Endothelial cell (in vitro differentiated cells): ENCODE measurements around the gene GABRQ. TPM values are rescaled to one million over a fixed set of nuclear protein-coding genes. Genes with fewer than 3 reads are reported as not detected.
"Not testable (repeated sequence)": the region's sequence is repeated elsewhere in the genome, so short reads cannot be mapped to it uniquely, and the experiment has no call there.

Experiments used
- DNase-seq: peaks from one replicate; pipeline ENCODE4 v3.0.0; 2021; ENCODE audit warnings: low spot score
- H3K27ac Mint-ChIP-seq: one replicate; pipeline ENCODE4 v1.8.0; 2021; ENCODE audit warnings: mixed read lengths, inconsistent platforms; ENCODE audit not compliant: unreplicated experiment
- H3K27me3 Mint-ChIP-seq: one replicate; pipeline ENCODE4 v1.8.0; 2021; ENCODE audit warnings: mild to moderate bottlenecking, moderate library complexity, mixed read lengths, inconsistent platforms; ENCODE audit not compliant: unreplicated experiment
- H3K36me3 Mint-ChIP-seq: one replicate; pipeline ENCODE4 v1.8.0; 2021; ENCODE audit warnings: mild to moderate bottlenecking, low read depth, mixed read lengths, inconsistent platforms; ENCODE audit not compliant: unreplicated experiment
- H3K4me1 Mint-ChIP-seq: one replicate; pipeline ENCODE4 v1.8.0; 2021; ENCODE audit warnings: mild to moderate bottlenecking, mixed read lengths, inconsistent platforms; ENCODE audit not compliant: unreplicated experiment
- H3K4me3 Mint-ChIP-seq: one replicate; pipeline ENCODE4 v1.8.0; 2021; ENCODE audit warnings: mild to moderate bottlenecking, mixed read lengths, inconsistent platforms; ENCODE audit not compliant: unreplicated experiment
- H3K9me3 Mint-ChIP-seq: one replicate; pipeline ENCODE4 v1.8.0; 2021; ENCODE audit warnings: mixed read lengths, inconsistent platforms; ENCODE audit not compliant: unreplicated experiment
- CTCF ChIP-seq: fragments of 200-600 bp; sonication (generic); IDR thresholded peaks from one replicate; pipeline ENCODE4 v1.5.0; 2021; ENCODE audit warnings: antibody characterized with exemption; ENCODE audit not compliant: unreplicated experiment
- total RNA-seq: library from RNA; stranded (reverse); fragmentation: NEBNext Ultra II Directional; extraction: Animal tissue kit (Norgen Biotek cat#: 25700); gene quantifications from one replicate; pipeline ENCODE4 v1.2.1, GENCODE V29; 2021; ENCODE audit not compliant: unreplicated experiment

GABRQ gene
- total RNA-seq, 1 donor from 2014 or later = 0.41 TPM

- Mint-ChIP-seq H3K4me3 (no peak overlapping the region), H3K9me3 (no peaks in the 10 kb centered on the region), H3K4me1 (no peaks in the 10 kb centered on the region), H3K36me3 (no peaks in the 10 kb centered on the region), H3K27ac (no peak overlapping the region), H3K27me3 (no peaks in the 10 kb centered on the region)
- TF ChIP-seq CTCF = no peak
- no peak for DNase-seq
Observed at GRCh38 chrX:152656890-152657289, 19.2 kb downstream of the GABRQ start.

DNA sequence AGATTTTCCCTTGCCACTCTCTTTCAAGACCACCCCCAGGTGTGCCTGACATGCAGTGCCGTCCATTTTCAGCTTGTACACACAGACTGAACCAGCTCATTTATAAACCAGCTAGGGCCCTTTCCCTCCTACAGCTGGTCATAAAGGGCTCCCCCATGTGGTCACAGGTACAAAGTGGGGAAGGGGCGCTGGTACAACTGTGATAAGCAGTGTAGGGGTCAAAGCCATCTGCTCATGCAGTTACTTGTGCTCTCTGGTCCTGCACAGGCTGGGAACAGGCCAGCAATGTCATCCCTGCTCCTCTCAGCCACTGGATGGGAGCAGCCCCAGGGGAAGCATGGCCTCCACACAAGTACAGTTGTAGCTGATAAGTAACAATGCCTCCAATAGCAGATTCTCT is 20.6 kb downstream of the GABRQ start:
- Mint-ChIP-seq H3K36me3 (no peaks in the 10 kb centered on the region), H3K4me3 (no peak overlapping the region), H3K9me3 (no peaks in the 10 kb centered on the region), H3K27me3 (no peaks in the 10 kb centered on the region), H3K27ac (no peak overlapping the region), H3K4me1 (no peaks in the 10 kb centered on the region)
- peak; percentile 25 for DNase-seq
- no peak for TF ChIP-seq CTCF

GRCh38 chrX:152663086-152663485 is 25.4 kb downstream of the GABRQ start:
- no peaks in the 10 kb centered on the region for H3K4me1 Mint-ChIP-seq
- no peaks in the 10 kb centered on the region for H3K9me3 Mint-ChIP-seq
- no peak for DNase-seq
- H3K27ac Mint-ChIP-seq = no peak overlapping the region
- no peaks in the 10 kb centered on the region for H3K27me3 Mint-ChIP-seq
- no peak overlapping the region for H3K4me3 Mint-ChIP-seq
- no peaks in the 10 kb centered on the region for H3K36me3 Mint-ChIP-seq
- TF ChIP-seq CTCF = no peak

GRCh38 chrX:152674135-152674534 is 36.4 kb downstream of the GABRQ start:
- no peak for TF ChIP-seq CTCF
- Mint-ChIP-seq H3K27me3 (no peaks in the 10 kb centered on the region), H3K36me3 (no peaks in the 10 kb centered on the region), H3K9me3 (no peaks in the 10 kb centered on the region), H3K4me3 (no peak overlapping the region), H3K4me1 (no peaks in the 10 kb centered on the region), H3K27ac (no peak overlapping the region)
- no peak for DNase-seq

DNA sequence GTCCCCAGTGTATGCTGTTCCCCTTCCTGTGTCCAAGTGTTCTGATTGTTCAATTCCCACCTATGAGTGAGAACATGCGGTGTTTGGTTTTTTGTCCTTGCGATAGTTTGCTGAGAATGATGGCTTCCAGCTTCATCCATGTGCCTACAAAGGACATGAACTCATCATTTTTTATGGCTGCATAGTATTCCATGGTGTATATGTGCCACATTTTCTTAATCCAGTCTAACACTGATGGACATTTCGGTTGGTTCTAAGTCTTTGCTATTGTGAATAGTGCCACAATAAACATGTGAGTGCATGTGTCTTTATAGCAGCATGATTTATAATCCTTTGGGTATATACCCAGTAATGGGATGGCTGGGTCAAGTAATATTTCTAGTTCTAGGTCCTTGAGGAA is 37.0 kb downstream of the GABRQ start:
- DNase-seq, H3K4me1 Mint-ChIP-seq, H3K27me3 Mint-ChIP-seq, H3K9me3 Mint-ChIP-seq, H3K27ac Mint-ChIP-seq, H3K4me3 Mint-ChIP-seq, H3K36me3 Mint-ChIP-seq: not testable (repeated sequence)

DNA sequence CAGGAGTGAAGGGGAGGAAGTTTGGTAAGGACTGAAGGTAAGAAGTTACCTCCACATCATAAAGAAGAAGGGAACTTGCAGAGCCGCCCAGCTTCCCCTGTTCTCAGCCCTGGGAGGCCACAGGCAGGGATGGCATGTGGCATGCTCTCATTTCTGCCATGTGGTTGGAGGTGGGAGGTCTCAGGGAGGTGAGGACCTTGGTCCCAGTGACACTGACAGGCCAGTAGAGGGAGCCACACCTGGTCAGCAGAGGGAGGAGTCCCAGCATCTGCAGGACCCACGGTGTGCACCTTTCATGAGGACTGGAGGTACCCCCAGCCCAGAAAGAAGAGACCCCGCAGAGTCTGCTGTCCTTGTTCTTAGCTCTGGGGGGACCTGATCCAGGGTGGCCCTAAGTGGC is 43.3 kb downstream of the GABRQ start:
- H3K27ac Mint-ChIP-seq, H3K36me3 Mint-ChIP-seq, H3K4me3 Mint-ChIP-seq, H3K27me3 Mint-ChIP-seq, H3K4me1 Mint-ChIP-seq, H3K9me3 Mint-ChIP-seq, DNase-seq: not testable (repeated sequence)

GRCh38 chrX:152697952-152698931 is 60.5 kb downstream of the GABRQ start, which contains the start of gene MAGEA3:
MAGEA3 (plus strand) TSS chrX:152698794; CDS start chrX:152700833, 2,039 bp downstream.
- not testable (repeated sequence) for H3K27me3 Mint-ChIP-seq, H3K4me1 Mint-ChIP-seq, H3K4me3 Mint-ChIP-seq, H3K36me3 Mint-ChIP-seq, H3K27ac Mint-ChIP-seq, DNase-seq, H3K9me3 Mint-ChIP-seq

GRCh38 chrX:152700390-152700789 is 62.7 kb downstream of the GABRQ start:
- H3K36me3 Mint-ChIP-seq, H3K27ac Mint-ChIP-seq, DNase-seq, H3K27me3 Mint-ChIP-seq, H3K9me3 Mint-ChIP-seq, H3K4me3 Mint-ChIP-seq, H3K4me1 Mint-ChIP-seq: not testable (repeated sequence)
